ENCODE results near the gene RER1.
A peak's percentile ranks its signal among the peaks of the same experiment; 100 is the strongest.

The RER1 gene, protein sequence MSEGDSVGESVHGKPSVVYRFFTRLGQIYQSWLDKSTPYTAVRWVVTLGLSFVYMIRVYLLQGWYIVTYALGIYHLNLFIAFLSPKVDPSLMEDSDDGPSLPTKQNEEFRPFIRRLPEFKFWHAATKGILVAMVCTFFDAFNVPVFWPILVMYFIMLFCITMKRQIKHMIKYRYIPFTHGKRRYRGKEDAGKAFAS

DNA sequence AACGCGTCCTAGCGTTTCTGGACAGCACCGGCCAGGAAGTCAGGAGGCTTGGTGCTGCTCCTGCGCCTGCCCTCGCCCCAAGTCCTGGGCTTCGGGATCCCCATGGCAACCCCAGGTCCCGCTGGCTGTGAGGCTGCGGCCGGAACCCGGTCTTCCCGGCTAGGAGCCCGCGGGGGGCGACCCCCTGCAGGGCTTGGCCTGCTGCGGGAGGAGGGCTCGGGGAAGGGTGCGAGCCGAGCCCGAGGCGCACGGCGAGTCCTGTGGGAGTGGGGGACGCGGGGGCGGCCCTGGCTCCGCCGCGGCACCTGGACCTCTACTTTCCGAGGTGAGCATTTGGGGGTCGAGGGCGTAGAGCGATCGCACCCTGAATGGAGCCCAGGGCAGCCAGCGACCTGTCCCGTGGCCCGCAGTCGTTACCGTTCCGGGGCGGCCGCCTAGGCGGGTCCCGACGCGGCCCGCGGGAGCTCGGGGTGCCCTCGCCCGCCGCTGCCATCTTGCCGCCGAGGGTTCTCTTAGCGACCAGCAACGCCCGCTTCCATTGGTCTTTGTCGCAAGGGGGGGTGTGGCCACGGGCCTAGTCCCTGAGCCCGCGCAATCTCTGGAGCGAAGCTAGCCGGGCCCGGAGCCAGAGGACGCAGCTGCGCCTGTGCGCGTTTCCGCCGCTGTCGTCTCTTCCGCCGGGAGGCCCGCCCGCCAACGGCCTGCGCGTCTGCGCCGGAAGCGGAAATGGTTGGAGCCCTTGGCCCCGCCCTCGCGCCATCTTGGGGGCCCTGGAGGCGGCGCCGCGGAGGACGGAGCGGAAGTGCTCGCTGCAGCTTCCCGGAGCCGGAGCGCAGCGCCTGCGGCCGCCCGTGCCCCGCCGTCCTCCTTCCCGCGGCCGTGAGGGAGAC is at the start of gene RER1, which contains the start of gene MORN1:
Gene RER1 (plus strand): TSS at position 801 of the 890 bp plus-strand sequence. CDS start 3,950 bp downstream, outside the sequence.
Gene MORN1 (minus strand): TSS at position 514 of the 890 bp plus-strand sequence. CDS start 21 bp downstream, at position 493.
- DNase-seq = peak; percentile 84

DNA sequence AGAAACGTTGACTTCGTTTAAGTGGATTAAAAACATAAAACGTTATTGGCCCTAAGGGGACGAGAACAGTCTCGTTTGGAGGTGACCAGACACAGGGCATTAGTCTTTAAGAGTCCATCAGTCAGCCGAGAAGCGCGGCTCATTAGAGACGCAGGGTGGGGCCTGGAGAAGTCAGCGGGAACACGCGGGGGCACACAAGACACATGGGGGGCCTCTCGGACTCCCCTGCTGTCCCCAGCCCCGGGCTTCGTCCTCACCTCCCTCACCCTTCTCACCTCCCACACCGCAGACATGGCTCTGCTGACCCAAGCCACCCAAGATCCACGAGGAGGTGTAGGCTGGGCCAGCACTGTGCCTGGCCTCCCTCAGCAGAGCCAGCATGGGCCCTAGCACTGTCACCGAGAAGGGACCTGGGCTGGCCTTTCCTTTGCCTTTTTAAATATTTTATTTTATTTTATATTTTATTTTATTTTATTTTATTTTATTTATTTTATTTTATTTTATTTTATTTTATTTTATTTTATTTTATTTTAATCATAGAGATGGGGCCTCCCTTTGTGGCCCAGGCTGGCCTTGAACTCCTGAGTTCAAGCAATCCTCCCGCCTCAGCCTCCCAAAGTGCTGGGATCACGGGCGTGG is 49.1 kb upstream of the RER1 start:
- DNase-seq = no peak

DNA sequence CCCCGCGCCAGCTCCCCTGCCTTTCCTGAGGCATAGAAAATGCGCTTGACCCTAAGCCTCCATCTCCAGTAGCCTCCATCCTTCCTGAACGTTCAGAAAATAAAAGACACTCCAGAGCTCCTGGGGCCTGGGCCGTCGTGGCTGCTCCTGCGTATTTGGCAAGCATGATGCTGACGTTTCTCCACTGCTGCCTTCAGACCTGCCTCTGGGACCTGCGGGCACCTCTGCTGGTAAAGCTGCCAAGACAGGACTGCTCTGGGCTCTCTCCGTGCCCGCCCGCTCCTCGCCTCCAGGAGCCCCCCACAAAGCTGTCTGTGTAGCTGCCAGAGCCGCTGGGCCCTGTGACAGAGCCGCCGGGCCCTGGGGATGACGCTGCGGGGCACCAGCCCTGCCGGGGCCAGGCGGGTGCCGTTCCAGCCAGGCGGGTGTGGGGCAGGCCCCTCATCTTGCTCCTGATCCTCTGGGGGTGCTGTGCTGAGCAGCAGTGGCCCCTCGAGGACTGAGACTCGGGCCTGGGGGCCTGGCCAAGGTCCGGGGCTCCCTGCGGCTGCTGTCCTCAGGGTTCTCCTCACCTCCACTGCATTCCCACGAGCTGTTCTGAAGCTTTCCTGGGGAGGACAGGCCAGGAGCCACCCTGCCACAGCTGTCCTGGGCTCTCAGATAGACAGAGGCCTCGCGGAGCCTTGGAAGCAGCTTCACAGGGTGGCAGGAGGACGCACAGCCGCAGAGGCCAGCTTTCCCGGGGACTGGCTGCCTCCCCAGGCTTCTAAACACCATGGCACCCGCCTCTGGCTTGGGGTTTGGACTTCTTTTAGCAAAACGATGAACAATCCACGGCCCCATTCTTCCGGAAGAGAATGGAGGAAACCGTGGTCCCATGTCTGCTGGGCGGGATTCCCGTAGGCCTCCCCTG is 48.4 kb upstream of the RER1 start:
- DNase-seq = no peak

DNA sequence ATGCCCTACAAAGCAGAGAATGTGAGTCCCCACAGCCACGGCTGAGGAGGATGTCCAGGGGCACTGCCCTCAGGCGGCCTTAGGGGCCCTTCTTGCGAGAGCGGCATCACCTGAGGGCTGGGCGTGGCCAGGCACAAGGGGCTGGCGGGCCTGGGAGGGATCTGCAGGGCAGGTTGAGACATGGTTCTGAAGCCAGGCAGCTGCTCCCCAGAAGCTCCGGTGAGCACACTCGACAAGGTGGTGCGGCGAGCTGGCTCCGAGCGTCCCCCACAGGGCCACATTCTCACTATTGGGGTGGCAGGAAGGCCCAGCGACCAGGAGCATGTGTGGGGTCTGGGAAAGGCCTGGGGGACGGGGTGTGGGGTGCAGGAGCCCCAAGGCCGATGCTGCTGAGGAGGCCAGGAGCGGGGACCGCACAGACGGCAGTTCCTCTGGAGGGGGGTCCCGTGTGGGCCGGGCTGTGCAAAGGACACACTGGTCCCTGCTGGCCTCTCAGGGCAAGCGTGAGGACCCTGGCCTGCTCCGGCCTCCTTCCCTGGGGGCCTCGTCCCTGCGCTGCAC is 47.4 kb upstream of the RER1 start:
- no peak for DNase-seq

DNA sequence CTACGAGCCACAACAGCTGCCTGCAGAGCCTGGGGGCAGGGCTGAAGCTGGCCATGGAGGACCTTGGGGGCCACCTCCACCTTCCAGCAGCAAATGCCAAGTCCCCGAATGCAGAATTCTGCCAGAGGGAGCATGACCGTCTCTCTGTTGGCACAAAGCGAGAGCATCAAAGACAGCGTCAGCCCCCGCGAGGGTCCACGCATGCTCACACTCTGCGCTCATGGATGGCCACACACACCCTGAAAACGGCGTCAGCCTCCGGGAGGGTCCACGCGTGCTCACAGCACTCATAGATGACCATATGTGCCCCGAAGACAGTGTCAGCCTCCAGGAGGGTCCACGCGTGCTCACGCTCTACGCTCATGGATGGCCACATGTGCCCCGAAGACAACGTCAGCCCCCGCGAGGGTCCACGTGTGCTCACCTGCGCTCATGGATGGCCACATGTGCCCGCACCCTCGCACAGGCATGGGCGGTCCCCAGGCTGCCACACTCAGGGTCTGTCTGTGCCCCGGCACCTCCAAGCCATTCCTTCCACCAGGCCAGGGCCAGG is 46.8 kb upstream of the RER1 start:
- no peak for DNase-seq

DNA sequence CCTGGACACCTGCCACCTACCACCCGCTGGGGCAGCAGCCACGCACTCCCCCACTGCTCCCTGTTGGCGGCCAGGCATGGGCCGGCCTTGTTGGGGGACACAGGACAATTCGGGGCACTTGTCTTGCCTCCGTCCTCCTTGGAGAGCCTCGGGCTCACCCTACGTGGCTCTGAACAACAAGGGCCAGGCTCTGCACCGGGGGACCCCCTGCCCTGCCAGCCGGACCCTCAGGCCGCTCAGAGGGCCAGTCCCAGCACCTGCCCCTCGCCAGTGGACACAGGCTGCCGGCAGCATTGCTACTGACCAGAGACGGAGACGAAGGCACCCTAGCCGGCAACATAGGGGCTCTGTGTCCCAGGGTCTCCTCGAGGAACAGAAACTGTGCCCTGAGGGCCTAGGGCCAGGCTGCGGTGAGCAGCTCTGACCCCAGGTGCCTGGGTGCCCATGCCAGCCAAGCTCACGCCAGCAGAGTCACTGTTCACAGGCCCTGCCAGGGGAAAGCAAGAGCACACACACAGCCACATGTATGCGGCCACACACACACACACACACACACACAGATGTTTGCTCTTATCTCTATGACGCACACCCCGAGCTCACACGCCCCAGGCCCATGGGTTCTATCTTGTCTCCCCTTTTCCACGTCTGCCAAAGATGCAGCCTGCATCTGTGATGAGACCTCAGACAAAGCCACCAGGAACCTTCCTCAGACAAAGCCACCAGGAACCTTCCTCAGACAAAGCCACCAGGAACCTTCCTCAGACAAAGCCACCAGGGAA is 46.2 kb upstream of the RER1 start:
- DNase-seq = no peak

DNA sequence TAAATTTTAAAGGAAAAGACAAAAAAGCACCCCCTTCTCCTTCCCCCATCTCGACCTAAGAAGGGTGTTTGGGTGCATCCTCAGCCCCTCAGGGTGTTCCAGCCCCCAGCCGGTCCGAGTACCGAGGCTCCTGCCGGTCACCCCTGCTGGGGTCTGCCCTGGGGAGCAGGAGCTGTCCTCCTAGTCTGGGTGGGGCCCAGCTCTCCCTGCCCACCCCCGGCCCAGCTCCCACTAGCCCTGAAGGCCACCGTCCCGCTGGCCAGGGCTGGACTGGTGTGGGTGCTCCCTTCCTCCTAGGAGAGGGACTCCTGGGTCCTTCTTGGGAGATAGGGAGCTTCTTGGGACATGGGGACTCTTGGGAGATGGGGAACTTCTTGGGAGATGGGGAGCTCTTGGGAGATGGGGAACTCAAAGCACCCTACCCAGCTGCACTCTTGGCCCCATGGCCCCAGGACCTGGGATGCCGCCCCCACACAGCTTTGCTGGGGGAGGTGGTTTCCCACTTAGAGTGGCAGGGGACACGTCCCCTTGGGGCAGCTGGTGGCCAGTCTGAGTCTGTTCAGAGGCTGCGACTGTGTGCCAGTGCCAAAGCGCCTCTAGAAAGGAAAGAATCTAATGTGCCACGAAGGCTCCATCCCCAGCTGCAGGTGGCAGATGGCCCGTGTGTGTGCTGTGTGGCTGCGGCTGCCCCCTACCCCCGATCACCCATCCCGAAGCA is 44.8 kb upstream of the RER1 start:
- no peak for DNase-seq

DNA sequence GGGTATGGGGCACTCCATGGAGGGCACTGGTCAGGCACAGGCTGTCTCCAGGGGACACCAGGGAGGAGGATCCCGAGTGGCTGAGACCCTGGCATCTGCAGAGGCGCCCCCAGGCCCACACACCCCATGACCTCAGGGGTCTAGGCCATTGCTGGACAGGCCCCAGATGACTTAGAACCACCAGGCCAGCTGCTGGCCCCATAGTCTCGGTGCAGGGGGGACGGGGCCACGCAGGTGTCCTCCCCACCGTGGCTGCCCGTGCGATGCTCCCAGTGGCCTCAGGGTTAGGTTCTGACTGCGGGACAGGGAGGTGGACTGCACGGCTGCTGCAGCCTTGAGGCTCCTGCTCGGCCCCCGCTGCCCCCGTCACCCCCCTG is 44.2 kb upstream of the RER1 start:
- no peak for DNase-seq

DNA sequence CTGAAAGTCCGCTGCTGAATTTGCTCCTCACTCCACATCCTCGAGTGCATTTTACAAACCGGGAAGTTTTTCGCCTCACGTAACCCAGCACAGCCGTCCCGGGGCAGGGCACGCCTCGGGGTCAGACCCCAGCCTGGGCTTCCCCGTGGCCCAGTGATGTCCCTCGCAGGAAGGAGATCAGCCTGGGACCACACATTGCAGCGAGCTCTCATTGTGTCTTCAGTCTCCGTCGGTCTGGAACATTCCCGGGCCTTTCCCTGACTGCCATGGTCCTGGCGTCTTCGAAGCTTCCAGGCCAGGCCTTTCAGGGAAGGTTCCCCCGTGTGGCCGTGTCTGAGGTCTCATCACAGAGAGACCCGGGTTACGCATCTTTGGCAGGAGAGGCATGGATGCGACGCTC is 43.7 kb upstream of the RER1 start:
- no peak for DNase-seq

DNA sequence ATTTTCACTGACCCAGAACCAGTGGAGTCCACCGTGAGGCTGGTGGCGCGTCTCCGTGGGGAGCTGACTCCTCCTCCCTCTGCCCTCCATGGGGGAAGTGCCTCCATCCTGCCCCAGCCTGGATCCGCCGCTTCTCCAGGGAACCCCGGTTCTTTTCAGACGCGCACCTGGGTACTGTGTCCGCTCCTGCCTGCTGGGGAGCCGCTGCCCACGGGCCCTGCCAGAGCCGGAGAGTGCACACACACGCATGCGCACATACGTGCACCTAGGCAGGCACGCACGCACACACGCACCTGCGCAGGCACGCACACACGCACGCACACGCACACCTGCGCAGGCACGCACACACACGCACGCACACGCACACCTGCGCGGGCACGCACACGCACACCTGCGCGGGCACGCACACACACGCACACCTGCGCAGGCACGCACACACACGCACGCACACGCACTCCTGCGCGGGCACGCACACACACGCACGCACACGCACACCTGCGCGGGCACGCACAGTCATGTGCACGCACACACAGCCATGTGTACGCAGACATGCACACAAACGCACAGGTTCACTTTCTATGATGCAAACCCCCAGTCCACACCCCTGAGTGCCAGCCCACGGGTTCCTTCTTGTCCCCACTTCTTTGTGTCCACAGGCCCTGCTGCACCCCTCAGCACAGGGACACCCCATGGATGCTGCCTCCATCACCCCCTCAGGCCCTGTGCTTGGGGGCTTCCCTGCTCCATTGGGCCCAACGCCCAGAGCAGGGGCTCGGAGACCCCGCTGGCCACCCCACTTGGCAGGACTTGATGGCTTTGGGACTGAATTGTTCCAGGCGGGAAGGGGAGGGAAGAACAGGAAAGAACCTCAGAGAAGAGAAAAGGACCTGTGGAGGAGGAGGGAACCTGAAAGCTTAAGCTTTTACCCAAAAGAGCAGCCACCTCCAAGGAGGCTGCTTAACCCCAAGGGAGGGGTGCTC is 43.0 kb upstream of the RER1 start:
- DNase-seq = no peak

DNA sequence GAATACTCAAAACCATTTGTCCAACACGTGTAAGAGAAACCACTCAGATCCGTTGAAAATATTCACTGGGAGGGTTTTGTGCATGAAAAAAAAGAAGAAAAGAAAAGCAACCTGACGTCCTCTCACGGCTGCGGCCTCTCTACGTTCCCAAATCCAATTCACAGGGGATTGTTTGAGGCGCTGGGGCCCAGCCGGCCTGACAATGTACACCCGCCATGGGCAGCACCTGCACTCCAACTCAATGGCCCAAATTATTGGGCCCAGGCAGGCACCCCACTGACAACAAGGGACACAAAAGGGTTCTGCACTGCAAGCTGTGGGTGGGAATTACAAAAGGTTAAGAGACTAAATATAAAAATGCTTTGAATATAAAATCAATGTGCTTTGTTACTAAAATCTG is 41.8 kb upstream of the RER1 start:
- no peak for DNase-seq

DNA sequence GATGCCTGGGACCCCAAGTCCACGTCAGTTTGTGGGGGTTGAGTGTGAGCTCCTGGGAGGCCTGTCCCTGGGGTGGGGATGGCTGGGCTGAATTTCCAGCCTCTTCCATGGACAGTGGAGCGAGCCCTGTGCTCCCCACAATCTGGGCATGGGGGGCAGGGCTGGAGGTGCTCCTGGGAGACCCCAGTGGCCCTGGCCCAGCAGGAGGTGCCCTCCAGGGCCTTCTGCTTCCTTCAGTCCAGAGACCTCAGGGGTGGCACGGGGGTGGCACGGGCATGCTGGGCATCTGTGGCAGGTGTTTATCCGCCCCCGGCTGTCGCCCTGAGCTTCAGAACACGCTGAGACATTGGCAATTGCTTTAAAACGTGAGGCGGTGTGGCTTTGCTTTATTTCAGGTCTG is 41.1 kb upstream of the RER1 start:
- DNase-seq = no peak

DNA sequence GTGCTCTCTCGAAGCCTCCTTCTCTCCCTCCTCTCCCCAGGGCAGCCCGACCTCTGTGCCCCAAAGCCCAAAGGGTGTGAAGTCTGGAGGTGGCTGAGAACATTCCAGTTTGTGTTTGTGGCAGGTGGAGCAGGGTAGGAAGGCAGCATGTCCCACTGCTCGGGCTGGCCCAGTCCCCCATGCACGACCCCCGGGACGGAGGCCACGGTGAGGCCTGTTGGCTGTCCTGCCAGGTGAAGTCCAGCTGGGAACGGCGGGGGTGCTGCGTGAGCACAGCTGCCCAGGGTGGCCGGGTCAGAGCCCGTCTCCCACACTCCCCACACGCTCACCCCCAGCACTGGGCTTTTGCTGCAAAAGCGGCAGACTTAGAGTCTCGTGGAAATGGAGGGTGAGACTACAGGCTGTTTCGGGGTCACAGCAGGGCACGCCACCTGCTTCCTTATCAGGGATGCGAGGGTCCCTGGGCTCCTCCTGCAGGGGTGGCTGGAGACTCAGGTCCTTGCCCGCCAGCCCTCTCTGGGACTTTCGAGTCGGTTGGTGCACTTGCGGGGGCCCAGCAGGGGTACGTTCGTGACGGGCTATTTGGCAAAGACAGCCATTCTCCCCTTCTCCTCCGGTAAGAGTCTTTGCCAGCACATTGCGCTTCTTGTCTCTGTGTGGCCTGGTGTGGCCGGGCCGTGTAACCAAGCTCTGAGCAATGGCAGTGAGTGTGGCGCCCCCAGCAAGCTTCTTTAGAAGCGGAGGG is 40.6 kb upstream of the RER1 start:
- no peak for DNase-seq

DNA sequence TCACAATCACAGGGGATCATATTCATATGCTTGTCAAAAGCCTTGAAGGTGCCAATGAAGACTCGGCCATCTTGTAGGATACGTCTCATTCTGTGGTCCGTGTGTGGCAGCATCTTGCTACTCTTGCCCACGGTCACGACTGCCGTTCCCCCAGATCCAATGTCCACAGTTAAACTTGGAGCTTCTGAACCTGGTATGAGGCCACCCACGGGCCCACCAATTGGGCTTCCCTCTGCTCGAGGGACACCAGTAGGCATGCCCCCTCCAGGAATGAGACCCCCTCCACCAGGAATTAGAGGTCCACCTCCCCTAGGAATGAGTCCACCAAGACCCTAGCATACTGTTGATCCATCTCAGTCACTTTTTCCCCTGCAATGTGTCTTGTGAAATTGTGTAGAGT is 39.9 kb upstream of the RER1 start:
- no peak for DNase-seq

DNA sequence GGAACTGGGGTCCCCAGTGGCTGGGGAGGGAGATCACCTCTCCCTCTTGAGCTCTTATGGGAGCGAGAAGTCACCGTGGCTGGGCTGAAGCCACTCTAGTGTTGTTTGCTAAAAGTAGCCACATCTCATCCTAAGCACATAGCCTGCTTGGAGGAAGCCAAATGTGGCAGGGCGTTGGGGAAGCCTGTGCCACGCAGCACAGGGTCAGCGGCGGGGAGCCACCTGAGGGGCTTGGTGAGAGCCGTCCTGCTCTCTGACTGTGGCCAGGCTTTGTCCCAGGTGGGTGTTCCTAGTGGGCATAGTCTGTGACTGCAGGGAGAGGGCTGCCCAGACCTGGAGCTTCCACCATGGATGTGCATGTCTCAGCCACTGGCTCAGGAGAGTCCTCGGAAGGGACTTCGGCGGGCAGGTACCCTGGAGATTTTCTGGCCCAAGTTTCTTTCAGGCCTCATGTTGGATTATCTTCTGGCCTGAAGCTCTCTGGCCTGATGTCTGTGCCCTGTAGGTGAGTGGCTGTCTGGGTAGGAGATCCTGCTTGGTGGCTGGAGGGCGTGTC is 39.2 kb upstream of the RER1 start:
- no peak for DNase-seq

DNA sequence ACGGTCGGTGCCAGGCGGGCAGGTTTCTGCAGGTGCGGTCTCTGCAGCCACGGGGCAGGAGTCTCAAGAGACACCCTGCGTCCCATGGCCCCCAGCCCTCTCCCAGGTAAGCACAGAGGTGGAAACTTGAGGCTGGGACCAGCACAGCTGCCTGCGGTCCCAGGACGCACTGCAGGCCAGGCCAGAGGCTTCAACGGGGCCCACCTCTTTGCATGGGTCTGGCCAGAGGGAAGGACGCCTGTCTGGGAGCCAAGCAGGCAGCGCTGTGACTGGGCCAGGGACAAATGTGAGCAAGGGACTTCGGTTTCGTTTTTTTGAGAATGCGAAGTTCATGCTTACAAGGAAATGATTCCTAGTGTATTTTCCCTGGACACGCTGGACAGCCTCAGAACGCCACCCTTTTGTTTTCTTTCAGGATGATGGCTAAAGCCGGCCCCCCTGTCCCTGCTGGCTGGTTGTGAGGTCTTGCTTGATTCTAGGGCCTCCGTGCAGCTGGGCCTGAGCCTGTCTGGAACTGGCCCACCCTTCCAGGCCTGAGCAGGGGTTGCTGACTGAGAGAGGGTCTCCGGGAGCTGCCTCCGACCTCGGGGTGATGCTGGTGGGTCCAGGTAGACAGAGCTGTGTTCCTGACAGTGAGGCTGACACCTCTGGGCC is 38.6 kb upstream of the RER1 start:
- no peak for DNase-seq

DNA sequence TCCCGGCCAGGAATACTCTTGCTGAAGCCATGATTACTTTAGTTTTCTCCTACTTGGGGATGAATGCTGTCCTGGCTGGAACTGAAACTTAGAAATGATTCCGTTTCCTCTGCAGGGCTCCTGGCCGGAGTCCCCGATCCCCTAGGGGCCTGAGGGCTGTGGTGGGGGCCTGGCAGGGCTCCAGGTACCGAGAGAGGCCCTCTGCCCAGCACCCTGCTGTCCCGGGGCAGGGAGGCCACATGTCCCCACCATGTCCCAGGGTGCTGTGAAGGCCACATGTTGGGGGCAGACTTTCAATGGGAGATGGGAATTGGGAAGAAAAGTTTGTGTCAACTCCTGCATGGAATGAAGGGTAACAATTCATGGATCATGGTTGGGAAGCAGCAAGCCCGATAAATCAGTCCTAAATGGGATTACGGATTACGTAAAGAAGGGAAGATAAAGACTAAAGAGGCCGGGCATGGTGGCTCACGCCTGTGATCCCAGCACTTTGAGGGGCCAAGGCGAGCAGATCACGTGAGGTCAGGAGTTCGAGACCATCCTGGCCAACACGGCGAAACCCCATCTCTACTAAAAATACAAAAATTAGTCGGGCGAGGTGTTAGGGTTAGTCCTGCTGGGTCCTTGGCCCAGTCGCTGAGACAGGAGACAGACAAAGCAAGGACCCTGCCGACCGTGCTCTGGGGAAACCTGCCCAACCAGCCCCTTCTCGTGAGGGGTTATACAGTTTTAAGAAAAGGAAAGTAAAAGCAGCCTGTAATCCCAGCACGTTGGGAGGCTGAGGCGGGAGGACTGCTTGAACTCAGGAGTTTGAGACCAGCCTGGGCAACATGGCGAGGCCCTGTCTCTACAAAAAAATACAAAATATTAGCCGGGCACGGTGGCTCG is 37.8 kb upstream of the RER1 start:
- no peak for DNase-seq
